ENCODE measurements around the gene PI4KA.

DNA sequence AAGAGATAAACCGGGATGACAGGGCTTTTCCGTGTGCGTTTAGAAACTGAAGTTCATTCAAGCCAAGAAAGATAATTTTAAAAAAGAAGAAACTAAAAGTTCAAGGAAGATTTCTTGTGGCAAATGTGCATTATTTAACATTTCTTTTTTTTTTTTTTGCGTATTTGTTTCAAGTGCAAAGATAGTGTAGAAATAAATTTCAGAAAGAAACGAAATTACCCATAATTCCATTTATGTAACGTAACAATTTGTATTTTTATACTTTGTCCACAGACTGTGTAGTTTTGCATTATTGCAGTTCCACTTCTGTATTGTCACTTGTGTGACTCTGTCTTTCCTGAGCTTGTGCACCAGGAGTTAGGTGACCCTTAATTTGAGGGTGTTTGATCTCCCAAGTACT, 24.2 kb upstream of the PI4KA start:
- TF ChIP-seq, protein P1, sequence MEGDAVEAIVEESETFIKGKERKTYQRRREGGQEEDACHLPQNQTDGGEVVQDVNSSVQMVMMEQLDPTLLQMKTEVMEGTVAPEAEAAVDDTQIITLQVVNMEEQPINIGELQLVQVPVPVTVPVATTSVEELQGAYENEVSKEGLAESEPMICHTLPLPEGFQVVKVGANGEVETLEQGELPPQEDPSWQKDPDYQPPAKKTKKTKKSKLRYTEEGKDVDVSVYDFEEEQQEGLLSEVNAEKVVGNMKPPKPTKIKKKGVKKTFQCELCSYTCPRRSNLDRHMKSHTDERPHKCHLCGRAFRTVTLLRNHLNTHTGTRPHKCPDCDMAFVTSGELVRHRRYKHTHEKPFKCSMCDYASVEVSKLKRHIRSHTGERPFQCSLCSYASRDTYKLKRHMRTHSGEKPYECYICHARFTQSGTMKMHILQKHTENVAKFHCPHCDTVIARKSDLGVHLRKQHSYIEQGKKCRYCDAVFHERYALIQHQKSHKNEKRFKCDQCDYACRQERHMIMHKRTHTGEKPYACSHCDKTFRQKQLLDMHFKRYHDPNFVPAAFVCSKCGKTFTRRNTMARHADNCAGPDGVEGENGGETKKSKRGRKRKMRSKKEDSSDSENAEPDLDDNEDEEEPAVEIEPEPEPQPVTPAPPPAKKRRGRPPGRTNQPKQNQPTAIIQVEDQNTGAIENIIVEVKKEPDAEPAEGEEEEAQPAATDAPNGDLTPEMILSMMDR (IDR thresholded peaks at IDR 0.05) = no peak
- TF ChIP-seq POLR2A (IDR thresholded peaks at IDR 0.05) = no peak

Measured in body of pancreas (tissue), 4 donors.